GM21367 (cell line): Measurements from ENCODE around the gene DHRS7B.

ENCODE experiments used
- ATAC-seq: cut with Tn5 transposase; IDR thresholded peaks from one replicate; pipeline ENCODE4 v1.9.1; 2021; ENCODE audit not compliant: unreplicated experiment

The DHRS7B gene

GRCh38 chr17:21149621-21150020 lies 22.9 kb downstream of the DHRS7B start:
- ATAC-seq = no peak

- no peak for ATAC-seq
Measured at GRCh38 chr17:21152731-21153130, 26.0 kb downstream of the DHRS7B start.

- ATAC-seq = no peak
Measured at GRCh38 chr17:21157586-21158370, 31.0 kb downstream of the DHRS7B start.

- ATAC-seq = no peak
Measured at GRCh38 chr17:21160401-21160800, 33.6 kb downstream of the DHRS7B start.

- no peak for ATAC-seq
Measured at GRCh38 chr17:21161498-21162393, 35.0 kb downstream of the DHRS7B start.

- no peak for ATAC-seq
Measured at GRCh38 chr17:21162394-21162775, 35.6 kb downstream of the DHRS7B start.

- ATAC-seq = no peak
Measured at GRCh38 chr17:21163101-21163500, 36.3 kb downstream of the DHRS7B start.

GRCh38 chr17:21164216-21164615 lies 37.5 kb downstream of the DHRS7B start:
- no peak for ATAC-seq

- ATAC-seq = no peak
Measured at GRCh38 chr17:21164620-21165019, 37.9 kb downstream of the DHRS7B start.

GRCh38 chr17:21165922-21166594 lies 39.3 kb downstream of the DHRS7B start:
- ATAC-seq = no peak

- ATAC-seq = no peak
Measured at GRCh38 chr17:21166595-21167210, 39.9 kb downstream of the DHRS7B start.

- no peak for ATAC-seq
Measured at GRCh38 chr17:21167303-21167702, 40.5 kb downstream of the DHRS7B start.

GRCh38 chr17:21168555-21168865 lies 41.7 kb downstream of the DHRS7B start:
- no peak for ATAC-seq

- ATAC-seq = no peak
Measured at GRCh38 chr17:21169496-21169895, 42.7 kb downstream of the DHRS7B start.

GRCh38 chr17:21170809-21171208 lies 44.0 kb downstream of the DHRS7B start:
- no peak for ATAC-seq

- ATAC-seq = peak; percentile 69
Measured at GRCh38 chr17:21171309-21171922, 44.7 kb downstream of the DHRS7B start.

- ATAC-seq = no peak
Measured at GRCh38 chr17:21171970-21172510, 45.3 kb downstream of the DHRS7B start.

GRCh38 chr17:21172846-21173245 lies 46.1 kb downstream of the DHRS7B start:
- no peak for ATAC-seq

- no peak for ATAC-seq
Measured at GRCh38 chr17:21173543-21173942, 46.8 kb downstream of the DHRS7B start.

GRCh38 chr17:21174186-21174585 lies 47.4 kb downstream of the DHRS7B start:
- ATAC-seq = no peak

GRCh38 chr17:21174713-21175112 lies 47.9 kb downstream of the DHRS7B start:
- ATAC-seq = no peak
